DOHH2 (cell line): ENCODE results near the gene FBXO45.
A peak's percentile ranks its signal among the peaks of the same experiment; 100 is the strongest.

Source experiments
- H3F3A ChIP-seq: fragments of 200-600 bp; sonication (generic), shearing (Covaris generic); 2 replicates; pipeline ENCODE4 v1.6.0; 2016; ENCODE audit warnings: antibody characterized with exemption, mild to moderate bottlenecking; ENCODE audit not compliant: control insufficient read depth, insufficient read depth
- H3K27ac ChIP-seq: fragments of 200-600 bp; sonication (generic); 2 replicates; pipeline ENCODE4 v1.5.1; 2014; ENCODE audit warnings: low read depth, mild to moderate bottlenecking, low read length, moderate library complexity
- H3K27me3 ChIP-seq: fragments of 200-600 bp; sonication (generic); 2 replicates; pipeline ENCODE4 v1.6.1; 2014; ENCODE audit warnings: mild to moderate bottlenecking, low read length, mixed read lengths; ENCODE audit not compliant: control insufficient read depth
- H3K36me3 ChIP-seq: fragments of 200-600 bp; sonication (generic); 2 replicates; pipeline ENCODE4 v1.6.1; 2014; ENCODE audit warnings: mild to moderate bottlenecking, low read length, moderate library complexity, mixed read lengths; ENCODE audit not compliant: control insufficient read depth
- H3K4me1 ChIP-seq: fragments of 200-600 bp; sonication (generic); 2 replicates; pipeline ENCODE4 v1.6.1; 2014; ENCODE audit warnings: mild to moderate bottlenecking, low read length, mixed read lengths; ENCODE audit not compliant: control insufficient read depth
- H3K4me2 ChIP-seq: fragments of 200-600 bp; sonication (generic); 2 replicates; pipeline ENCODE4 v1.6.0; 2014; ENCODE audit warnings: mild to moderate bottlenecking, low read length, moderate library complexity
- H3K4me3 ChIP-seq: fragments of 200-600 bp; sonication (generic); 2 replicates; pipeline ENCODE4 v1.5.1; 2014; ENCODE audit warnings: mild to moderate bottlenecking, low read length, mixed read lengths
- H3K79me2 ChIP-seq: fragments of 200-600 bp; sonication (generic); 2 replicates; pipeline ENCODE4 v1.6.1; 2014; ENCODE audit warnings: mild to moderate bottlenecking, low read length, mixed read lengths; ENCODE audit not compliant: control insufficient read depth
- H3K9me2 ChIP-seq: fragments of 200-600 bp; sonication (generic); replicated peaks from 2 replicates; pipeline ENCODE4 v1.6.1; 2014; ENCODE audit warnings: mild to moderate bottlenecking, low read length, mixed read lengths; ENCODE audit not compliant: control insufficient read depth
- H3K9me3 ChIP-seq: fragments of 200-600 bp; sonication (generic); 2 replicates; pipeline ENCODE4 v1.6.1; 2014; ENCODE audit warnings: antibody characterized with exemption, low read length, mixed read lengths; ENCODE audit not compliant: control insufficient read depth, insufficient read depth
- H4K20me1 ChIP-seq: fragments of 200-600 bp; sonication (generic); 2 replicates; pipeline ENCODE4 v1.6.0; 2014; ENCODE audit warnings: low read depth, mild to moderate bottlenecking, antibody characterized with exemption, low read length, moderate library complexity; ENCODE audit not compliant: control insufficient read depth, insufficient read depth
- CTCF ChIP-seq: fragments of 200-600 bp; sonication (generic); IDR thresholded peaks from one replicate; pipeline ENCODE4 v1.5.1; 2014; ENCODE audit warnings: antibody characterized with exemption, mild to moderate bottlenecking, low read depth, low read length; ENCODE audit not compliant: poor library complexity, severe bottlenecking
- EZH2phosphoT487 ChIP-seq: fragments of 200-600 bp; sonication (generic); IDR thresholded peaks from 2 replicates; pipeline ENCODE4 v1.6.1; 2017; ENCODE audit warnings: borderline replicate concordance, mild to moderate bottlenecking, antibody characterized with exemption, low read length, moderate library complexity, mixed read lengths

FBXO45 gene

DNA sequence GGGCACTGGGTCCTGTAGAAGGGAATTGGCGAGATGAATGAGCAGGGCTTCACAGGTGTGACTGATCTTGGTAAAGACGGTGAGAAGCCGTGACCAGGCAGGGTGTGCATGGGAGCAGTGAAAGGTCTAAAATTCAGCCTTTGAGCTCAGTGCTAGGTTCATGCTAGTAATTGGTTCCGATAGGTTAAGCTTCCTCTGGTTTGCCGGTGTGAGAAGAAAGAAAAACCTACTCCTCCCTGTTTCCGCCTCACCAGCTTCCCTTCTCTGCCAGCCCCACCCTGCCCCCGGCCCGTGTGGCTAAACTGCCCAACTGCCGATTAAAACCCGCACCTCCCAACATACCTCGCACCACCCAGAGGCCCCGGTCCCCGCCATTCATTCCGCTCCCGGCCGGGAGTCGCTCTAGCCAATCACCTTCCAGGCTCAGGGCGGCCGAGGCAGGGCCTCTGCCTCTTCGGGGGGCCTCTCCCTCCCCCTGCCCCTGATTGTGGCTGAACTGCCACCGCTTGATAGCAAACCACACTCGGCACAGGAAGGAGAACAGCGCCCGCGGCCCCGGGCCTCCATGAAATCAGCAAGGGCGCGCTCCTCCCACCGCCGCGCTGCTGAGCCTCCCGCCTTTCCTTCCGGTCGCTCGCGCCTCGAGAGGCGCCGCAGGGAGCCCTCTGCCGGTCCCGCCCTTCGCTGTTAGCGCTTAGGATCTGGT lies 63.7 kb downstream of the FBXO45 start:
- H4K20me1 ChIP-seq: no peaks in the 10 kb centered on the region
- peaks cover 24% of the 10 kb centered on the region for H3K27me3 ChIP-seq
- no peaks in the 10 kb centered on the region for H3K79me2 ChIP-seq
- peak overlapping the region; percentile 84 for H3K4me3 ChIP-seq
- TF ChIP-seq CTCF: no peak
- no peak for TF ChIP-seq EZH2phosphoT487
- peaks cover 31% of the 10 kb centered on the region for H3K4me1 ChIP-seq
- peak overlapping the region; percentile 68 for H3K27ac ChIP-seq
- H3K36me3 ChIP-seq: no peaks in the 10 kb centered on the region
- H3K4me2 ChIP-seq: peak overlapping the region; percentile 81
- H3F3A ChIP-seq: peaks cover 4% of the 10 kb centered on the region; the same call in 1 of the 2 replicates
- no peaks in the 10 kb centered on the region for H3K9me2 ChIP-seq
- no peaks in the 10 kb centered on the region for H3K9me3 ChIP-seq

DNA sequence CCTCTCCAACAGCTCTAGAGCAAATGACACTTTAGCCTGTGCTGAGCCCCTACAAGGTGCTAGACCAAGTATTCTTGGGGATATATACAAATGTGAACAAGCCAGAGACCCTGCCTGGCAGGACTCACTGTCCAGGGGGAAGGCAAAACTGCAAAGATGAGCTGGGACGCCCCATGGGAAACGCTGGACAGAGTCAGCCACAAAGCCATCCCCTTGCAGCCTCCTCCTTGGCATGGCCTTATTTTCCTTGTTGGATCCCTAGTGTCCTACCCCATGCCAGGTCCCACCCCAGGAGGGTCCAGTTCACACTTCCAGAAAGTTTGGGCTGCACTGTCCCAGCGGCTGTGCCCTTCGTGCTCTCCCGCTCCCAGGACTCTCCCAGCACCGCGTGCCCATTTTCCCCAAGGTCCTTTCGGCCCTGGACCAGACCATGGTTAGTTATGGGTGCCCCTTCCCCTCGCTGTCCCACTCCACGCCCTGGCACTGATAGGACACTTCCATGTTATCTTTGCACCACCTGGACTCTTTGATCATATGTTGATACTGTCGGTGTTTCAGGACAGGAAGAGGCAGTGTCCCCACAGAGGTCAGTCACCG lies 65.2 kb downstream of the FBXO45 start:
- Histone ChIP-seq H3K9me2 (no peaks in the 10 kb centered on the region), H3K4me1 (peaks cover 31% of the 10 kb centered on the region)
- no peak for TF ChIP-seq EZH2phosphoT487
- TF ChIP-seq CTCF: no peak

GRCh38 chr3:196634224-196634623 lies 65.8 kb downstream of the FBXO45 start:
- Histone ChIP-seq H3K36me3 (no peaks in the 10 kb centered on the region), H3K4me2 (peak overlapping the region; percentile 39), H3K4me3 (0 out of 2 replicates have a peak overlapping the region, but pooled peaks have one; percentile 9), H3K79me2 (no peaks in the 10 kb centered on the region), H3F3A (peaks cover 7% of the 10 kb centered on the region), H3K4me1 (peaks cover 36% of the 10 kb centered on the region), H4K20me1 (no peaks in the 10 kb centered on the region), H3K9me3 (no peaks in the 10 kb centered on the region), H3K27me3 (peaks cover 43% of the 10 kb centered on the region), H3K9me2 (no peaks in the 10 kb centered on the region), H3K27ac (no peak overlapping the region)
- TF ChIP-seq EZH2phosphoT487 (no peak), CTCF (no peak)

More for the DNA sequence above, 65.2 kb downstream of the FBXO45 start:
- Histone ChIP-seq H3K27ac (no peak overlapping the region), H3K4me2 (peak overlapping the region; percentile 81), H3F3A (peaks cover 7% of the 10 kb centered on the region), H3K4me3 (peak overlapping the region; percentile 84; the same call in 1 of the 2 replicates), H3K79me2 (no peaks in the 10 kb centered on the region), H3K36me3 (no peaks in the 10 kb centered on the region), H3K9me3 (no peaks in the 10 kb centered on the region), H4K20me1 (no peaks in the 10 kb centered on the region), H3K27me3 (peaks cover 37% of the 10 kb centered on the region)
